HepG2 (cell line): Measurements from ENCODE around the gene MYBPC2. TPM values are rescaled to one million over a fixed set of nuclear protein-coding genes. Genes with fewer than 3 reads are reported as not detected.

Source experiments
- ATAC-seq: fragments of 200-7000 bp; cut with Tn5 transposase; 3 replicates; pipeline ENCODE4 v1.9.1; 2020; ENCODE audit warnings: mild to moderate bottlenecking, moderate library complexity
- BruUV-seq: library from RNA; stranded (reverse); fragments of 400-500 nt; replicated peaks from 2 replicates; lab custom pipeline; 2021; lab: Mats Ljungman, UMichigan
- CTCF ChIA-PET: fragments of 300-600 bp; formaldehyde crosslinking; extraction: SDS; loops from one replicate; lab custom pipeline; 2021; ENCODE audit warnings: low total read pairs, inconsistent platforms, low intra/inter-chr PET ratio; lab: Yijun Ruan, JAX
- POLR2A ChIA-PET: fragments of 350-600 bp; sonication (Branson Sonifier 250); formaldehyde crosslinking; loops from one replicate; lab custom pipeline; 2020; ENCODE audit warnings: antibody characterized with exemption, inconsistent platforms; lab: Yijun Ruan, JAX
- DNase-seq: peaks from one replicate; pipeline ENCODE4 v3.0.0-alpha.2; 2015; ENCODE audit warnings: low spot score
- FAIRE-seq: peaks from 3 replicates; lab custom pipeline; 2011; peaks lifted over from hg19 to GRCh38; lab: Jason Lieb, UNC
- H2AFZ ChIP-seq: one replicate; pipeline ENCODE4 v1.6.1; 2011; ENCODE audit warnings: low read length, inconsistent platforms
- H3K27ac ChIP-seq: fragments of 300-600 bp; 3 replicates; pipeline ENCODE4 v1.8.0; 2011; ENCODE audit warnings: mixed run types, mild to moderate bottlenecking, mixed read lengths, low read length, inconsistent platforms; ENCODE audit not compliant: insufficient read depth; ENCODE audit errors: extremely low read length
- H3K27me3 ChIP-seq, 2 experiments: fragments of 200-600 bp in 1 of 2; 2 replicates in 1 of 2; 3 replicates in 1 of 2; pipeline versions ENCODE4 v1.6.0 to v1.8.0; 2011; ENCODE audit warnings: low read length in 2 of 2, mild to moderate bottlenecking in 2 of 2, moderate library complexity in 2 of 2, inconsistent platforms in 1 of 2; ENCODE audit not compliant: insufficient read depth in 2 of 2, control insufficient read depth in 1 of 2
- H3K36me3 ChIP-seq, 2 experiments: fragments of 200-600 bp in 1 of 2; replicated peaks in 1 of 2; 2 replicates in 1 of 2; 3 replicates in 1 of 2; pipeline versions ENCODE4 v1.5.1 to v1.8.0; 2011; ENCODE audit warnings: low read length in 2 of 2, inconsistent platforms in 1 of 2; ENCODE audit not compliant: insufficient read depth in 2 of 2, control insufficient read depth in 1 of 2
- H3K4me1 ChIP-seq: 2 replicates; pipeline ENCODE4 v1.5.1; 2012; ENCODE audit warnings: low read length, inconsistent platforms; ENCODE audit not compliant: insufficient read depth
- H3K4me2 ChIP-seq: 2 replicates; pipeline ENCODE4 v1.6.0; 2011; ENCODE audit warnings: low read depth, low read length, inconsistent platforms
- H3K4me3 ChIP-seq, 3 experiments: fragments of 200-600 bp in 1 of 3; sonication (generic), shearing (Covaris generic) in 1 of 3; replicated peaks in 1 of 3; 2 replicates each; pipeline ENCODE4 v1.5.1; 2011 to 2016; ENCODE audit warnings: low read length in 3 of 3, inconsistent platforms in 2 of 3, low read depth in 2 of 3, mild to moderate bottlenecking in 2 of 3, control low read depth in 1 of 3, mixed read lengths in 1 of 3; ENCODE audit not compliant: insufficient read depth in 1 of 3
- H3K79me2 ChIP-seq: one replicate; pipeline ENCODE4 v1.6.1; 2011; ENCODE audit warnings: low read length, inconsistent platforms; ENCODE audit not compliant: insufficient read depth
- H3K9ac ChIP-seq: 2 replicates; pipeline ENCODE4 v1.6.0; 2011; ENCODE audit warnings: mild to moderate bottlenecking, low read depth, low read length, inconsistent platforms; ENCODE audit not compliant: insufficient read depth
- H3K9me3 ChIP-seq: 2 replicates; pipeline ENCODE4 v1.5.1; 2012; ENCODE audit warnings: mild to moderate bottlenecking, low read length
- H4K20me1 ChIP-seq: 2 replicates; pipeline ENCODE4 v1.6.0; 2011; ENCODE audit warnings: inconsistent platforms, mild to moderate bottlenecking, low read length, moderate library complexity; ENCODE audit not compliant: insufficient read depth
- ASH2L ChIP-seq: fragments of 300-600, 200-600 bp; sonication (generic); IDR thresholded peaks from 2 replicates; pipeline ENCODE4 v1.7.0; 2017; ENCODE audit warnings: low read depth, mild to moderate bottlenecking, moderate library complexity, mixed read lengths, low read length; ENCODE audit not compliant: insufficient read length
- CEBPB ChIP-seq: IDR thresholded peaks from 2 replicates; pipeline ENCODE4 v1.6.1; 2011; ENCODE audit warnings: low read depth, low read length, improper control_type of control experiment, borderline replicate concordance
- GPN1 ChIP-seq: sonication (generic); formaldehyde crosslinking; IDR thresholded peaks from 2 replicates; pipeline ENCODE4 v1.5.1; 2020; ENCODE audit warnings: missing genetic modification reagents, borderline replicate concordance
- MIER3 ChIP-seq: IDR thresholded peaks from 2 replicates; pipeline ENCODE4 v1.6.1; 2016; ENCODE audit warnings: missing compliant biosample characterization, borderline replicate concordance
- NCOA2 ChIP-seq: sonication (generic); formaldehyde crosslinking; IDR thresholded peaks from 2 replicates; pipeline ENCODE4 v1.8.0; 2022; ENCODE audit warnings: inconsistent platforms
- NRL ChIP-seq: sonication (generic); formaldehyde crosslinking; IDR thresholded peaks from 2 replicates; pipeline ENCODE4 v1.5.0; 2020; ENCODE audit warnings: missing genetic modification reagents, mild to moderate bottlenecking, moderate library complexity, borderline replicate concordance
- PHF5A ChIP-seq: IDR thresholded peaks from one replicate; pipeline ENCODE4 v1.6.1; 2018; ENCODE audit warnings: low read depth, missing genetic modification reagents; ENCODE audit not compliant: unreplicated experiment
- ZNF17 ChIP-seq: sonication (generic); formaldehyde crosslinking; IDR thresholded peaks from 2 replicates; pipeline ENCODE4 v1.5.0; 2020; ENCODE audit warnings: mild to moderate bottlenecking, missing genetic modification reagents
- ZNF234 ChIP-seq: sonication (generic); formaldehyde crosslinking; conservative IDR thresholded peaks from 2 replicates; pipeline ENCODE4 v1.5.1; 2020; ENCODE audit warnings: mild to moderate bottlenecking, missing genetic modification reagents
- ZNF260 ChIP-seq: sonication (generic); formaldehyde crosslinking; IDR thresholded peaks from 2 replicates; pipeline ENCODE4 v1.4.0; 2020; ENCODE audit warnings: missing genetic modification reagents, low read depth, mild to moderate bottlenecking, borderline replicate concordance
- ZNF598 ChIP-seq: sonication (generic); formaldehyde crosslinking; IDR thresholded peaks from 2 replicates; pipeline ENCODE4 v1.5.1; 2020; ENCODE audit warnings: mild to moderate bottlenecking, missing genetic modification reagents, borderline replicate concordance
- ZNF816 ChIP-seq: sonication (generic); formaldehyde crosslinking; IDR thresholded peaks from 2 replicates; pipeline ENCODE4 v1.8.0; 2022; ENCODE audit warnings: missing genetic modification reagents, mild to moderate bottlenecking, borderline replicate concordance
- WGBS: methylation state at CpG from one replicate; pipeline ENCODE4 v1.1.6; 2017; ENCODE audit warnings: low lambda C conversion rate; 5-methylcytosine and 5-hydroxymethylcytosine counted together
- in situ Hi-C: cut with HindIII; loops from 2 replicates; pipeline ENCODE4 v1.10.0; 2017; ENCODE audit warnings: low pct_unique_long_range_greater_than_20kb; ENCODE audit not compliant: extremely low pct_ligation_motif_present
- intact Hi-C: fragments of 100-400 bp; cut with micrococcal nuclease; formaldehyde crosslinking; loops from one replicate; pipeline ENCODE4 v1.10.0; 2022; ENCODE audit not compliant: unreplicated experiment
- polyA plus RNA-seq, 8 experiments: library from polyadenylated mRNA; depleted of rRNA in 3 of 8; stranded (reverse) in 7 of 8; unstranded in 1 of 8; fragments of >200 nt; fragmentation: Illumina TruSeq in 4 of 8; extraction: Trizol in 4 of 8; gene quantifications; 2 replicates each; pipeline versions ENCODE4 v1.2.1 to v1.2.3, GENCODE V29; 2011 to 2016; ENCODE audit warnings: low read depth in 4 of 8, missing spikeins in 1 of 8, mixed read lengths in 1 of 8; ENCODE audit not compliant: insufficient read depth in 1 of 8
- total RNA-seq, 5 experiments: library from RNA; depleted of rRNA; stranded (reverse); fragments of >200 nt; fragmentation: Illumina TruSeq; extraction: Trizol; gene quantifications; 2 replicates each; pipeline ENCODE4 v1.2.3, GENCODE V29; 2016; ENCODE audit warnings: low read depth in 1 of 5
- TF ChIP-seq, protein P1 (sequence below): sonication (generic); formaldehyde crosslinking; IDR thresholded peaks from 2 replicates; pipeline ENCODE4 v1.5.0; 2020; ENCODE audit warnings: mild to moderate bottlenecking, missing genetic modification reagents, borderline replicate concordance

MYBPC2 gene
- total and polyA plus RNA-seq, 2 of the 13 experiments (the other 11 are each of a cell fraction or from before 2014, with no cell fraction given) = not detected

DNA sequence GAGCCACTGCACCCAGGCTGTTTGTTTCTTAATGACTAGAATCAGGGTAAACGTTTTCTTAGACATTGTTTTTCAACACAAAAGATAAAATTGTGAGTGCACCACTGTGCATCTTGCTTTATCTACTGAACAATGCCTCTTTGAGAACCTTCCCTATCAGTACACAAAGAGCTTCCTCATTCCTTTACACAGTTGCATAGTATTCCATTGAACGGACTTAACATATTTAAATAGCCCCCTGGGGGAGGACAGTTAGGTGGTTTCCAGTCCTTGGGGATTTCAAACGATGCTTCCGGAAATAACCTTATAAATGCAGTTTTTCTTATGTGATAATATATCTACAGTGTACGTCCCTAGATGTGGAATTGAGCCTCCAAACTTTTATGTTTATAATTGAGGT lies 39.9 kb upstream of the MYBPC2 start:
- TF ChIP-seq ZNF260 (CRISPR knock-in tag) (peak; percentile 99), NRL (CRISPR knock-in tag) (no peak)
- FAIRE-seq (no peak), ATAC-seq (no peak), DNase-seq (no peak)
- ChIA-PET POLR2A (interaction anchor here (2.6 kb wide), 1 partner anchor 8 kb away, joined by 7 read pairs; the partner anchor contains the start of gene POLD1), CTCF (no interaction called here)
- H3K9ac ChIP-seq = no peak overlapping the region
- no peak overlapping the region for H3K4me3 ChIP-seq
- no peaks in the 10 kb centered on the region for H3K27me3 ChIP-seq
- H3K4me2 ChIP-seq = no peak overlapping the region
- no peaks in the 10 kb centered on the region for H4K20me1 ChIP-seq
- H2AFZ ChIP-seq = no peak overlapping the region
- H3K79me2 ChIP-seq = peaks cover 13% of the 10 kb centered on the region
- WGBS = 90% methylated on average over 5 of the region's 5 CpGs
- no peaks in the 10 kb centered on the region for H3K4me1 ChIP-seq
- no TSS peak for BruUV-seq
- H3K36me3 ChIP-seq = peaks cover 1 to 18% of the 10 kb centered on the region in 2 experiments
- intact Hi-C loops (no loop called here), in situ Hi-C loops (no loop called here)
- no peak overlapping the region for H3K27ac ChIP-seq
- H3K9me3 ChIP-seq = no peaks in the 10 kb centered on the region

DNA sequence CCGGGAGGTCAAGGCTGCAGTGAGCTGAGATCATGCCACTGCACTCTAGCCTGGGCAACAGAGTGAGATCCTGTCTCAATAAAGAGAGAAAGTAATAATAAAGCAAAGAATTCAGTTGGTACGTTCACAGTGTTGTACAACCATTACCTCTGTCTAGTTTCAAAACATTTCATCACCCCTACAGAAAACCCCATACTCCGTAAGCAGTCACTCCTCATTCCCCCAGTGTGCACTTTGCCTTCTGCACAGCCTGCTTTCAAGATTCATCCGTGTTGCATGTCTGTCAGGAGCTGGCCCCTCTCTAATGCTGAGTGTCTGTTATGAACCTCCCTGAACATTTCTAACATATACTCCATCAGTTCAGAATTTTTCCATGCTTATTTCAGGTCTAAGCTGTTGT lies 39.1 kb upstream of the MYBPC2 start:
- H4K20me1 ChIP-seq = no peaks in the 10 kb centered on the region
- H3K79me2 ChIP-seq = peaks cover 11% of the 10 kb centered on the region
- no peaks in the 10 kb centered on the region for H3K27me3 ChIP-seq
- ATAC-seq (no peak), DNase-seq (no peak), FAIRE-seq (no peak)
- ChIA-PET POLR2A (interaction anchor here (2.6 kb wide), 1 partner anchor 9 kb away, joined by 7 read pairs; the partner anchor contains the start of gene POLD1), CTCF (no interaction called here)
- H3K27ac ChIP-seq = no peak overlapping the region
- H3K9ac ChIP-seq = no peak overlapping the region
- in situ Hi-C loops (no loop called here), intact Hi-C loops (no loop called here)
- whole genome bisulfite sequencing = 95% methylated on average over 4 of the region's 4 CpGs
- peaks cover under 1% of the 10 kb centered on the region for H3K4me1 ChIP-seq
- H2AFZ ChIP-seq = no peak overlapping the region
- no peak overlapping the region for H3K4me3 ChIP-seq
- H3K36me3 ChIP-seq = peaks cover 1 to 14% of the 10 kb centered on the region in 2 experiments; a peak in 3 of 5 replicates
- no peaks in the 10 kb centered on the region for H3K9me3 ChIP-seq
- no TSS peak for BruUV-seq
- H3K4me2 ChIP-seq = no peak overlapping the region
- no peak for TF ChIP-seq CEBPB
- TF ChIP-seq ZNF234 (CRISPR knock-in tag) = no peak
- no peak for TF ChIP-seq NCOA2
- TF ChIP-seq MIER3 (CRISPR knock-in tag) = no peak
- TF ChIP-seq ZNF816 = no peak
- no peak for TF ChIP-seq ZNF598 (CRISPR knock-in tag)
- TF ChIP-seq ZNF17 (CRISPR knock-in tag) = no peak
- TF ChIP-seq, protein P1, sequence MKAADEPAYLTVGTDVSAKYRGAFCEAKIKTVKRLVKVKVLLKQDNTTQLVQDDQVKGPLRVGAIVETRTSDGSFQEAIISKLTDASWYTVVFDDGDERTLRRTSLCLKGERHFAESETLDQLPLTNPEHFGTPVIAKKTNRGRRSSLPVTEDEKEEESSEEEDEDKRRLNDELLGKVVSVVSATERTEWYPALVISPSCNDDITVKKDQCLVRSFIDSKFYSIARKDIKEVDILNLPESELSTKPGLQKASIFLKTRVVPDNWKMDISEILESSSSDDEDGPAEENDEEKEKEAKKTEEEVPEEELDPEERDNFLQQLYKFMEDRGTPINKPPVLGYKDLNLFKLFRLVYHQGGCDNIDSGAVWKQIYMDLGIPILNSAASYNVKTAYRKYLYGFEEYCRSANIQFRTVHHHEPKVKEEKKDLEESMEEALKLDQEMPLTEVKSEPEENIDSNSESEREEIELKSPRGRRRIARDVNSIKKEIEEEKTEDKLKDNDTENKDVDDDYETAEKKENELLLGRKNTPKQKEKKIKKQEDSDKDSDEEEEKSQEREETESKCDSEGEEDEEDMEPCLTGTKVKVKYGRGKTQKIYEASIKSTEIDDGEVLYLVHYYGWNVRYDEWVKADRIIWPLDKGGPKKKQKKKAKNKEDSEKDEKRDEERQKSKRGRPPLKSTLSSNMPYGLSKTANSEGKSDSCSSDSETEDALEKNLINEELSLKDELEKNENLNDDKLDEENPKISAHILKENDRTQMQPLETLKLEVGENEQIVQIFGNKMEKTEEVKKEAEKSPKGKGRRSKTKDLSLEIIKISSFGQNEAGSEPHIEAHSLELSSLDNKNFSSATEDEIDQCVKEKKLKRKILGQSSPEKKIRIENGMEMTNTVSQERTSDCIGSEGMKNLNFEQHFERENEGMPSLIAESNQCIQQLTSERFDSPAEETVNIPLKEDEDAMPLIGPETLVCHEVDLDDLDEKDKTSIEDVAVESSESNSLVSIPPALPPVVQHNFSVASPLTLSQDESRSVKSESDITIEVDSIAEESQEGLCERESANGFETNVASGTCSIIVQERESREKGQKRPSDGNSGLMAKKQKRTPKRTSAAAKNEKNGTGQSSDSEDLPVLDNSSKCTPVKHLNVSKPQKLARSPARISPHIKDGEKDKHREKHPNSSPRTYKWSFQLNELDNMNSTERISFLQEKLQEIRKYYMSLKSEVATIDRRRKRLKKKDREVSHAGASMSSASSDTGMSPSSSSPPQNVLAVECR = no peak
- TF ChIP-seq GPN1 (CRISPR knock-in tag) = no peak
- no peak for TF ChIP-seq ASH2L
- TF ChIP-seq PHF5A (CRISPR knock-in tag) = no peak
